HG03066 (cell line): ENCODE results near the gene BICDL1.
A peak's percentile ranks its signal among the peaks of the same experiment; 100 is the strongest.

ENCODE experiments used
- ATAC-seq: cut with Tn5 transposase; IDR thresholded peaks from one replicate; pipeline ENCODE4 v1.9.1; 2021; ENCODE audit warnings: low read depth; ENCODE audit not compliant: unreplicated experiment

The BICDL1 gene

GRCh38 chr12:120076651-120077050, 87.6 kb downstream of the BICDL1 start:
- no peak for ATAC-seq

- no peak for ATAC-seq
Measured at GRCh38 chr12:120077260-120077659, 88.2 kb downstream of the BICDL1 start.

GRCh38 chr12:120078868-120079267, 89.8 kb downstream of the BICDL1 start:
- no peak for ATAC-seq

GRCh38 chr12:120079411-120080400, 90.7 kb downstream of the BICDL1 start:
- ATAC-seq, result no peak

GRCh38 chr12:120081641-120082040, 92.6 kb downstream of the BICDL1 start:
- ATAC-seq, result no peak

GRCh38 chr12:120085920-120086645, 97.0 kb downstream of the BICDL1 start:
- ATAC-seq, result no peak

- peak; percentile 96 for ATAC-seq
Measured at GRCh38 chr12:120086801-120087621, 98.0 kb downstream of the BICDL1 start.

- no peak for ATAC-seq
Measured at GRCh38 chr12:120089105-120089504, 100.1 kb downstream of the BICDL1 start.

GRCh38 chr12:120089796-120090195, 100.8 kb downstream of the BICDL1 start:
- no peak for ATAC-seq

- no peak for ATAC-seq
Measured at GRCh38 chr12:120090206-120090605, 101.2 kb downstream of the BICDL1 start.

- ATAC-seq, result no peak
Measured at GRCh38 chr12:120090626-120091295, 101.7 kb downstream of the BICDL1 start.

- ATAC-seq, result no peak
Measured at GRCh38 chr12:120091371-120092090, 102.5 kb downstream of the BICDL1 start.

GRCh38 chr12:120092551-120093335, 103.7 kb downstream of the BICDL1 start:
- no peak for ATAC-seq

GRCh38 chr12:120093336-120093591, 104.2 kb downstream of the BICDL1 start:
- no peak for ATAC-seq

GRCh38 chr12:120093592-120094355, 104.7 kb downstream of the BICDL1 start:
- no peak for ATAC-seq

- ATAC-seq, result no peak
Measured at GRCh38 chr12:120094485-120094884, 105.4 kb downstream of the BICDL1 start.

GRCh38 chr12:120095331-120095730, 106.3 kb downstream of the BICDL1 start:
- no peak for ATAC-seq

GRCh38 chr12:120095736-120096135, 106.7 kb downstream of the BICDL1 start:
- no peak for ATAC-seq
